HepG2 (cell line): ENCODE data around the gene FBXW4. TPM values are rescaled to one million over a fixed set of nuclear protein-coding genes. Genes with fewer than 3 reads are reported as not detected.

Experiments
- ATF7-NPFF ChIP-seq: sonication (generic); formaldehyde crosslinking; IDR thresholded peaks from 2 replicates; pipeline ENCODE4 v1.8.1; 2023; ENCODE audit warnings: mild to moderate bottlenecking, low read depth, missing genetic modification reagents, moderate library complexity
- DNMT1 ChIP-seq: sonication (generic); formaldehyde crosslinking; IDR thresholded peaks from 2 replicates; pipeline ENCODE4 v1.5.1; 2020; ENCODE audit warnings: mild to moderate bottlenecking, missing genetic modification reagents
- EHMT2 ChIP-seq: fragments of 200-600 bp; sonication (generic); IDR thresholded peaks from 2 replicates; pipeline ENCODE4 v1.7.0; 2017; ENCODE audit warnings: antibody characterized with exemption, low read depth, low read length, borderline replicate concordance
- GMEB1 ChIP-seq: sonication (generic); formaldehyde crosslinking; IDR thresholded peaks from 2 replicates; pipeline ENCODE4 v1.5.1; 2020; ENCODE audit warnings: missing genetic modification reagents, mild to moderate bottlenecking, borderline replicate concordance
- GPBP1L1 ChIP-seq: sonication (generic); formaldehyde crosslinking; IDR thresholded peaks from 2 replicates; pipeline ENCODE4 v1.5.0; 2020; ENCODE audit warnings: mild to moderate bottlenecking, missing genetic modification reagents
- KDM1A ChIP-seq: IDR thresholded peaks from 2 replicates; pipeline ENCODE4 v1.6.1; 2016; ENCODE audit warnings: missing compliant biosample characterization
- MAFG ChIP-seq: sonication (generic); formaldehyde crosslinking; IDR thresholded peaks from 2 replicates; pipeline ENCODE4 v1.5.1; 2020; ENCODE audit warnings: mild to moderate bottlenecking, missing genetic modification reagents
- MTA3 ChIP-seq: sonication (generic); formaldehyde crosslinking; IDR thresholded peaks from 2 replicates; pipeline ENCODE4 v1.4.0; 2020; ENCODE audit warnings: missing genetic modification reagents
- NFYC ChIP-seq: IDR thresholded peaks from 2 replicates; pipeline ENCODE4 v1.6.1; 2016; ENCODE audit warnings: missing genetic modification reagents, missing compliant biosample characterization
- PHF5A ChIP-seq: IDR thresholded peaks from one replicate; pipeline ENCODE4 v1.6.1; 2018; ENCODE audit warnings: low read depth, missing genetic modification reagents; ENCODE audit not compliant: unreplicated experiment
- POGZ ChIP-seq: sonication (generic); formaldehyde crosslinking; IDR thresholded peaks from 2 replicates; pipeline ENCODE4 v1.4.0; 2020; ENCODE audit warnings: mild to moderate bottlenecking, missing genetic modification reagents
- PPARG ChIP-seq: conservative IDR thresholded peaks from 2 replicates; pipeline ENCODE4 v1.6.1; 2016; ENCODE audit warnings: missing biosample characterization, missing genetic modification reagents
- SNAPC4 ChIP-seq: sonication (generic); formaldehyde crosslinking; IDR thresholded peaks from 2 replicates; pipeline ENCODE4 v1.4.0; 2020; ENCODE audit warnings: mild to moderate bottlenecking, missing genetic modification reagents
- SP4 ChIP-seq: sonication (generic); formaldehyde crosslinking; IDR thresholded peaks from 2 replicates; pipeline ENCODE4 v1.8.1; 2023; ENCODE audit warnings: mild to moderate bottlenecking, missing genetic modification reagents
- SRSF1 ChIP-seq: fragments of 200-400 bp; formaldehyde crosslinking; optimal IDR thresholded peaks from 2 replicates; pipeline ENCODE3; 2017; ENCODE audit warnings: mild to moderate bottlenecking, low read depth, low read length, moderate library complexity
- TCF7L2 ChIP-seq: IDR thresholded peaks from 2 replicates; pipeline ENCODE4 v1.6.1; 2011; ENCODE audit warnings: mild to moderate bottlenecking, low read depth, low read length, moderate library complexity
- TEAD2 ChIP-seq: sonication (generic); formaldehyde crosslinking; IDR thresholded peaks from 2 replicates; pipeline ENCODE4 v1.9.0; 2021; ENCODE audit warnings: missing genetic modification reagents
- TOPORS ChIP-seq: sonication (generic); formaldehyde crosslinking; IDR thresholded peaks from 2 replicates; pipeline ENCODE4 v1.8.0; 2023; ENCODE audit warnings: mild to moderate bottlenecking, missing genetic modification reagents
- ZNF225 ChIP-seq: sonication (generic); formaldehyde crosslinking; IDR thresholded peaks from 2 replicates; pipeline ENCODE4 v1.4.0; 2020; ENCODE audit warnings: mild to moderate bottlenecking, missing genetic modification reagents
- ZNF724P ChIP-seq: sonication (generic); formaldehyde crosslinking; IDR thresholded peaks from 2 replicates; pipeline ENCODE4 v1.8.0; 2022; ENCODE audit warnings: missing genetic modification reagents, borderline replicate concordance
- ZNF839 ChIP-seq: sonication (generic); formaldehyde crosslinking; IDR thresholded peaks from 2 replicates; pipeline ENCODE4 v1.4.0; 2020; ENCODE audit warnings: missing genetic modification reagents, mild to moderate bottlenecking, borderline replicate concordance
- ZNF883 ChIP-seq: sonication (generic); formaldehyde crosslinking; IDR thresholded peaks from 2 replicates; pipeline ENCODE4 v1.5.1; 2020; ENCODE audit warnings: mild to moderate bottlenecking, missing genetic modification reagents; ENCODE audit errors: not compliant biosample characterization
- polyA plus RNA-seq, 8 experiments: library from polyadenylated mRNA; depleted of rRNA in 3 of 8; stranded (reverse) in 7 of 8; unstranded in 1 of 8; fragments of >200 nt; fragmentation: Illumina TruSeq in 4 of 8; extraction: Trizol in 4 of 8; gene quantifications; 2 replicates each; pipeline versions ENCODE4 v1.2.1 to v1.2.3, GENCODE V29; 2011 to 2016; ENCODE audit warnings: low read depth in 4 of 8, missing spikeins in 1 of 8, mixed read lengths in 1 of 8; ENCODE audit not compliant: insufficient read depth in 1 of 8
- total RNA-seq, 5 experiments: library from RNA; depleted of rRNA; stranded (reverse); fragments of >200 nt; fragmentation: Illumina TruSeq; extraction: Trizol; gene quantifications; 2 replicates each; pipeline ENCODE4 v1.2.3, GENCODE V29; 2016; ENCODE audit warnings: low read depth in 1 of 5

Gene FBXW4
- total and polyA plus RNA-seq, 2 of the 13 experiments (the other 11 are each of a cell fraction or from before 2014, with no cell fraction given), result 23.5 to 33.7 TPM

GRCh38 chr10:101587725-101588653 lies 107.0 kb downstream of the FBXW4 start, which contains the start of the genes DPCD and POLL (continued):
- TF ChIP-seq TEAD2, result no peak
- no peak for TF ChIP-seq DNMT1 (CRISPR knock-in tag)
- no peak for TF ChIP-seq POGZ (CRISPR knock-in tag)
- peak; percentile 39; the same call in 1 of the 2 replicates for TF ChIP-seq SP4 (CRISPR knock-in tag)
- no peak for TF ChIP-seq TCF7L2
- TF ChIP-seq ZNF883 (CRISPR knock-in tag), result peak; percentile 44
- TF ChIP-seq NFYC (CRISPR knock-in tag), result peak; percentile 84
- TF ChIP-seq EHMT2, result no peak; the same call in 1 of the 2 replicates
- TF ChIP-seq ZNF724P (CRISPR knock-in tag), result no peak
- TF ChIP-seq GMEB1 (CRISPR knock-in tag), result no peak
- no peak for TF ChIP-seq PHF5A (CRISPR knock-in tag)
- TF ChIP-seq KDM1A (CRISPR knock-in tag), result no peak
- no peak for TF ChIP-seq ZNF225
- no peak for TF ChIP-seq MTA3
- no peak for TF ChIP-seq ATF7-NPFF (CRISPR knock-in tag)
- TF ChIP-seq GPBP1L1, result no peak
- no peak for TF ChIP-seq TOPORS (CRISPR knock-in tag)
- no peak for TF ChIP-seq PPARG
- no peak for TF ChIP-seq MAFG (CRISPR knock-in tag)
- TF ChIP-seq SRSF1, result peak; percentile 68
- no peak for TF ChIP-seq ZNF839
- no peak for TF ChIP-seq SNAPC4 (CRISPR knock-in tag)
